MG63 (cell line): ENCODE results near the gene BAZ1A. TPM values are rescaled to one million over a fixed set of nuclear protein-coding genes. Genes with fewer than 3 reads are reported as not detected.

Source experiments
- DNase-seq: peaks from one replicate; pipeline ENCODE4 v3.0.0-alpha.2; 2020
- H3K27me3 ChIP-seq: fragments of 250-450 bp; sonication (Bioruptor Pico); 2 replicates; pipeline ENCODE4 v1.5.1; 2020; ENCODE audit warnings: mild to moderate bottlenecking, moderate library complexity
- H3K36me3 ChIP-seq: fragments of 250-450 bp; sonication (Bioruptor Pico); 2 replicates; pipeline ENCODE4 v1.5.1; 2020; ENCODE audit warnings: mild to moderate bottlenecking, moderate library complexity
- H3K4me3 ChIP-seq: fragments of 250-450 bp; sonication (Bioruptor Pico); 2 replicates; pipeline ENCODE4 v1.5.1; 2020; ENCODE audit warnings: mild to moderate bottlenecking, moderate library complexity
- H3K9me3 ChIP-seq: fragments of 250-450 bp; sonication (Bioruptor Pico); 2 replicates; pipeline ENCODE4 v1.5.1; 2020; ENCODE audit warnings: mild to moderate bottlenecking, moderate library complexity
- total RNA-seq: library from RNA; depleted of rRNA; stranded (reverse); fragments of >200 nt; shearing (Covaris generic); gene quantifications from 2 replicates; pipeline ENCODE4 v1.2.3, GENCODE V29; 2014; ENCODE audit warnings: low replicate concordance; rRNA removed

BAZ1A gene
- total RNA-seq, 1 experiment from 2014 or later, result 21.8 TPM

DNA sequence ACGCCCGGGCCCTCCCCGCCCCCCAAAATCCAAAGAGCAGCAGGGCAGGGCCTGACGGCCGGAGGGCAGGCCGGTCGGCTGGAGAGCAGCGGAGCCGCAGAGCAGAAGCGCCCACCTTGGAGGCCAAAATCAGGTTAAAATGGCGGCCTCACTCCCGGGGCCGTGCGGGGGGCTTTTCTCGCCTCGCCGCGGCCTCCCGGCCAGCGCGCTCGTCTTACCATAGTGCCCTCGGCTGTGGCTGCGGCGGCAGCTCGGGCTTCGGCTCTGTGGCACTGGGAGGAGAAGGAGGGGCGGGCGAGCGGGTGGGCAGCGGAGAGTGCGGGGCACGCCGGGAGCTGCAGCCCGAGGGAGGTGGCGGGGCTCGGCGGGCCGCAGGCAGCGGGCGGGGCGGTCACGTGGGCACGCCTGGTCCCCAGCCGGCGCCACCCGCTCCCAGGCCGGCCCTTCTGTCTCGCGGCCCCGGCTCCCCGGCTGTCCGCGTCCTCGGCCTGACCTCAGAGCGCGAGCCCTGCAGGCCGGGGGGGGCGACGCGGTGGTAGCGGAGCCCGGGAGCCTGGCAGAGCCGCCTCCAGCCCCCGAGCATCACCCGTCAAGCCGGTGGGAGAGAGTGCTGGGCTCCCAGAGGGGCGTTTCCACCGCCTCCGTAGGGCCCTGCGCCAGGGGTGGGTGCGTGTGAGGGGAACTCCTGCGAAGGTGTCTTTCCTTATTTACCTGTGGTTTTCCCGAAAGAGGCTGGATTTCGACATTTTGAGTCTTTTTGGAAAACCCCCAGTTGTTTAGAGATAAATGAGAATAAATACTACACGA lies 160.6 kb downstream of the BAZ1A start, which contains the start of gene CFL2:
Gene CFL2 (minus strand): TSS at position 274 of the 807 bp plus-strand sequence. CDS start 53 bp downstream, at position 221.
- DNase-seq, result peak; percentile 81
- H3K36me3 ChIP-seq, result peaks cover 4% of the 10 kb centered on the region; the same call in 1 of the 2 replicates

GRCh38 chr14:34713681-34714319 lies 161.4 kb downstream of the BAZ1A start:
- Histone ChIP-seq H3K36me3 (peaks cover 4% of the 10 kb centered on the region), H3K4me3 (peak overlapping the region; percentile 74), H3K27me3 (no peaks in the 10 kb centered on the region), H3K9me3 (no peaks in the 10 kb centered on the region)
- peak; percentile 3 for DNase-seq

More for the DNA sequence above, 160.6 kb downstream of the BAZ1A start, which contains the start of gene CFL2:
- Histone ChIP-seq H3K9me3 (no peaks in the 10 kb centered on the region), H3K27me3 (no peaks in the 10 kb centered on the region), H3K4me3 (peak within 1 kb of the TSS; percentile 74)

DNA sequence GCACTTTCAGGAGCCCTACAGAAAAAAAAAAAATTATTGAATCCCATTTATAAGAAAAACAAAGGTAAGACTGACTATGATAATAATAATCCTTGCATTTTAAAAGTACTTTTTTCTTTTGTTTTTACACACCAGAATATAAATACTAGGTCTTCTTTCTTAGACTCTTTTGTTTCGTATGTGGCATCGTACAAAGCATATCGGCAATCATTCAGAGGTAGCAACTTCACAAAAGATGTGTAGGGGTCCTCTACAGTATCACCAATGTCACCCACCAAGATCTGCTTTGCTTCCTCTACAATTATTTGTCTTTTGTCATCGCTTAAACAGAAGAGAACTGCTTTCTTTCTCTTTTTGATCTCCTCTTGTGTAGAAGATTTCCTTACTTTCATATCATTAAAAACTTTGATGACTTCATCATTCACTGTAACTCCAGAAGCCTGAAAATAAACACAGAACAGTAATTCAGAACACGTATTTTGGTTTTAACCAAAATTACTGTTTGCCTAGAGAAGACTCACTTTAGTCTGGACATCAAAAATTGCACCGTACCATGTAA lies 162.0 kb downstream of the BAZ1A start:
- no peak for DNase-seq
- H3K27me3 ChIP-seq, result no peaks in the 10 kb centered on the region
- peak overlapping the region; percentile 74 for H3K4me3 ChIP-seq

GRCh38 chr14:34711796-34712712 lies 163.1 kb downstream of the BAZ1A start:
- no peaks in the 10 kb centered on the region for H3K9me3 ChIP-seq
- H3K4me3 ChIP-seq, result no peak overlapping the region
- DNase-seq, result no peak
- H3K27me3 ChIP-seq, result no peaks in the 10 kb centered on the region
- H3K36me3 ChIP-seq, result peaks cover 4% of the 10 kb centered on the region

More for the DNA sequence above, 162.0 kb downstream of the BAZ1A start:
- Histone ChIP-seq H3K9me3 (no peaks in the 10 kb centered on the region), H3K36me3 (peaks cover 4% of the 10 kb centered on the region)

DNA sequence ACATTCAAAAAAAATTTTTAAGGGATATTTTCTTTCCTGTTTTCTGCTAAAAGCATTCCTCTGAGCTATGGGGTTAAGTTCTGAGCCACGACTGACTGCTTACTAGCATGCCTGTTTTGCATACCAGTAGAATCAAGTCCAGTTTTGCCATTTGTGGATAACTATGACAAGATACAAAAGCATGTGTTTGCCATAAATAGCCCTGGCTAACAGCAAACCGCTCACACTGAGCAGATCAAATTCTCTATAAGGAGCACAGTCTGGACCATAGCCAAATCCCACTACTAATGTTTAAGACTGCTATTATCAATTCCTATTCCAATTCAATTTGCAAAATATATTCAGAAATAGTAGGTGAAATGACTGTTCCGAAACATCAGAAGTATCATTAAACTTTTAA lies 164.0 kb downstream of the BAZ1A start:
- H3K4me3 ChIP-seq, result no peak overlapping the region

GRCh38 chr14:34710744-34711143 lies 164.4 kb downstream of the BAZ1A start:
- no peak for DNase-seq
- no peaks in the 10 kb centered on the region for H3K9me3 ChIP-seq
- H3K27me3 ChIP-seq, result no peaks in the 10 kb centered on the region
- H3K36me3 ChIP-seq, result peaks cover 4% of the 10 kb centered on the region
- no peak overlapping the region for H3K4me3 ChIP-seq

More for the DNA sequence above, 164.0 kb downstream of the BAZ1A start:
- no peaks in the 10 kb centered on the region for H3K9me3 ChIP-seq
- DNase-seq, result peak; percentile 18
- no peaks in the 10 kb centered on the region for H3K27me3 ChIP-seq
- peaks cover 4% of the 10 kb centered on the region for H3K36me3 ChIP-seq

DNA sequence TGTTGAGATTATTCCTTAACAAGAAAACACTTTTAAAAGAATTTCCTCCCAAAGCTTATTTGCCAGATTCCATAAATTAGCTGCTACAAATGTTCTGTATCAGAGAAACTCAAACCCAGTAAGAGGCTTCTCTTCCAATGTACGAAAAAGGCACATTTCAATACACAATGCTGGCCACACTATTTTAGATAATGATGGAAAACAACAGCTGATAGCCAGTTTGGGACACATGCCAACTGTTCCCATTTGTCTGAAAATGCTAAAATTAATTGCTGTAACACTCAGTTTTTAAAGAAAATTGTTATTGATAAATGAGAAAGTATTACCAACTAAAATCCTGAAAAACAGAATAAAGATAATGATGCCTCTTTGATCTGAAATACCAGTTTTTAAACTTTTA lies 165.2 kb downstream of the BAZ1A start:
- no peak for DNase-seq
- no peaks in the 10 kb centered on the region for H3K9me3 ChIP-seq
- no peak overlapping the region for H3K4me3 ChIP-seq
- no peaks in the 10 kb centered on the region for H3K27me3 ChIP-seq
- H3K36me3 ChIP-seq, result peaks cover 4% of the 10 kb centered on the region

GRCh38 chr14:34707722-34708121 lies 167.4 kb downstream of the BAZ1A start:
- no peak overlapping the region for H3K4me3 ChIP-seq
- peaks cover 4% of the 10 kb centered on the region for H3K36me3 ChIP-seq
- no peak for DNase-seq
- no peaks in the 10 kb centered on the region for H3K9me3 ChIP-seq
- no peaks in the 10 kb centered on the region for H3K27me3 ChIP-seq

Other genes with a start within 250 kb of the BAZ1A start
- gene SNX6, start 245.2 kb downstream of the BAZ1A start, total RNA-seq, result 44.5 and 80.6 TPM in 2 replicates
- 25.8 and 37.6 TPM in 2 replicates for gene CFL2, start 160.8 kb downstream of the BAZ1A start, total RNA-seq
- gene SRP54, start 107.6 kb upstream of the BAZ1A start, total RNA-seq, result 41.9 and 52.3 TPM in 2 replicates
- 15.7 and 38.3 TPM in 2 replicates for gene FAM177A1, start 170.9 kb upstream of the BAZ1A start, total RNA-seq
- 13.3 and 18.0 TPM in 2 replicates for gene PPP2R3C, start 246.6 kb upstream of the BAZ1A start, total RNA-seq
- 17.8 and 21.2 TPM in 2 replicates for gene PRORP, start 247.2 kb upstream of the BAZ1A start, total RNA-seq